Germinal center (tissue), 1 donor: Measurements from ENCODE around the gene PTPRG.

Experiments
- DNase-seq: peaks from one replicate; pipeline ENCODE4 v3.0.0; 2012; ENCODE audit warnings: mixed read lengths, low spot score

PTPRG gene

DNA sequence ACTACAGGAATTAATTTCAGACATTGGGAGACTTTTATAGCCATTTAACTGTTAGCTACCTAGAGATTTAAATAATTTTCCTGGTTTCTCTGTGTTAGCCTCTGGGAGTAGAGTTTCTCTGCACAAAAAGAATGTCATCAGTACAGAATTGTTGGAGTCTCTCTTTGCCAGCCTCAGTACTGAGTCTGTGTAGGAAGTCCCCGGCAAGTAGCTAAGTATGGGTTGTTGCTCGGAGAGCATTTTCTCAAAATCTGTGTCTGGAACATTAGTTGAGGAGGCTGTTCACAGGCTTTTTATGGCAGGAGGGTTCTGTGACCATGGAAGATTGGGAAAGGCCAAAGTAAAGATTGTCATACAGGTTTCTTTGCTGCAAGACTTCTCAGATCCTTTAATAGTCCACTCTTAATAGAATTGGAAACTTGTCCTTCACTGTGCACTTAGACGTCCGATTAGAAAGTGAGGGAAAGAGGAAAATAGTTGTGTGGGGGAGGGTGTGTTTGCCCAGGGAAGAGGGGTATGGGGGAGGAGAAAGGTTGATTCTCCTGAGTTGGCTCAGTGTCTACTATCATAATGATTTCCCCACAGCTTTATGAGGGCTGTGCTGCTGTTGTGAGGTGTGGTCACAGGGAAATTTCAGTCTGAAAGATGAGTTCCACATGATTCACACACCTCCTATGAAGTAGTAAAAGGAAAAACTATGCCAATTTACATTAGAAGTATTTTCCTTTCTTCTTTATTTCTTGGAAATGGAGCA lies 207.1 kb downstream of the PTPRG start:
- no peak for DNase-seq

DNA sequence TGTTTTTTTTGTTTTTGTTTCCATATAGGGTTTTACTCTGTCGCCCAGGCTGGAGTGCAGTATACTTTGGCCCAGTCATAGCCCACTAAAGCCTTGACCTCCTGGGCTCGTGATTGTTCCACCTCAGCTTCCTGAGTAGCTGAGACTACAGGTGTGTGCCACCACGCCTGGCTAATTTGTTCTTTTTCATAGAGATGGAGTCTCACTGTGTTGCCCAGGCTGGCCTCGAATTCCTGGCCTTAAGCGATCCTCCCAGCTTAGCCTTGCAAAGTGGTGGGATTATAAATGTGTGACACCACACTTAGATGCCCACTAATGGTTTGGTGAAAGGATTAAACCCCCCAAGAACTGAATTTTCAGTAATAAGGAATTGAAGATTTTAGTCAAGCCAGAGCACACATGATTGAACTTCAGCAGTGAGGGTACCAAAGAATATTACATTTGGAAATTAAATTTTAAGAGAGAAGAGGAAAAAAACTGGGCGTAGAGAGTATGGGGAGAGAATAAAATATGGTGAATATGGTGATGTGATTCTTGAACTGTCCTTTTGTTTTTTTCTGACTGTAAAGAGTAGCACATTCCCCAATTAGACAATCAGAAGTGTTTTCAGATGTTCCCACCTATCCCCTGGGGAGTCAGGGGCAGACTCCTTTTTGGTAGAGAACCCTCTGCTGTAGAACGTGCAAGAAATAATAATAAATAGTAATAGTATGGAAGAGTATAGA lies 208.1 kb downstream of the PTPRG start:
- DNase-seq: no peak

DNA sequence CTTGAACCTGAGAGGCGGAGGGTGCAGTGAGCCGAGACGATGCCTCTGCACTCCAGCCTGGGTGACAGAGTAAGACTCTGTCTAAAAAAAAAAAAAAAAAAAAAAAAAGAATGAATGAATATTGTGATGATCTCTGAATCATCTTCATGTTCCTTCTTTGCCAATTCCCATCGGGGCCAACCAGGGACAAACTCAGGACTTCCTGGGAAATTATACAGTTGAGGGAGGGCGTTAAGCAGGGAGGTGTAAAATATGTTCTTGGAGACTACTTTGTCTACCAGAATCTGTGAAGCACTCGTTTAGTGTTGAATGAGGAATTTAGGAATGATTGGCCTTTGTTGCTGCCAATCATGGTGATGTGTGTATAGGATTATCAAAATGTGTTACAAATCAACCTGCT lies 210.6 kb downstream of the PTPRG start:
- DNase-seq: no peak

DNA sequence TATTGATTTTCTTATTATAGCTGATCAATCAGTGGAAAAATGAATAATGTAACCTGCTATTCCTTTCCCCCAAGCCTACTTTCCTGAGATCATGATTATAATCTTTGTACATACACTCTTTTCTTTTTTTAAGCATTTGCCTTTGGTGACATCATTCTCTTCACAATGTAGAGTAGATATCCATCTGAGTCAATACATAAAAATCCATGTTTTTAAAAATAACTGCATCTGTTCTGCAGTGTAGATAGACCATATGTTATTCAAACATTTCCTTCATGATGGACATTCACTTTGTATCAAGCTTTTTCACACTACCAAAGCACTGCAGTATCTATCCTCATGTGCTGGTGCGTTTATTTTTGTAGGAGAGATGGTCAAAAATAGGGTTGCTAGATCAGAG lies 211.1 kb downstream of the PTPRG start:
- no peak for DNase-seq

DNA sequence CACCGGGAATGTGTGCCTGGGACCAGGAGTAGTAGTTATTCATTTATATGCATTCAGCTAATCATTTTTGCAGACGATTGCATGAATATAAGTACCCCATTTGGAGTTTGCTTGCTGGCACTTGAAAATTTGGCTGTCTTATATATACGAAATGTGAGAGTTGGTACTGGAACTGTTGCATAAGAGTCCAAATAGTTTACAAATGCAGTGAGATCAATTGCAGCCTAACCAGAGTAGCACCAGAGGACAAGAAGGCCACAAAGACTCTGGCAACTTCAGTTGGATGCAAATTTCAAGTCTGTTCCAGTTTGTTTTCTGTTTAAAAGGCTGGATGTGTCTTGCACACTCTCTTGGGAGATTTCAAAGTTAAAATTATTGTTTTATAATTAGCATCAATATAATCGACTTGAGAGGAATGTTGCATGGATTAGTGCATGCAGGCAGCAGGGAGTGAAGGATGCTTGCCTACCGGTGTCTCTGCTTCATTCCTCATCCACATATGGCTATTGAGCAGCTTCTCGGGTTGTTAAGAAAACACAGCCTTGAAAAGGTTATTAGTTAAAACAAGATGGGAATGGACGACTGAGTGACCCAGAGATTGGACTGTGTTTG lies 213.0 kb downstream of the PTPRG start:
- DNase-seq: no peak

DNA sequence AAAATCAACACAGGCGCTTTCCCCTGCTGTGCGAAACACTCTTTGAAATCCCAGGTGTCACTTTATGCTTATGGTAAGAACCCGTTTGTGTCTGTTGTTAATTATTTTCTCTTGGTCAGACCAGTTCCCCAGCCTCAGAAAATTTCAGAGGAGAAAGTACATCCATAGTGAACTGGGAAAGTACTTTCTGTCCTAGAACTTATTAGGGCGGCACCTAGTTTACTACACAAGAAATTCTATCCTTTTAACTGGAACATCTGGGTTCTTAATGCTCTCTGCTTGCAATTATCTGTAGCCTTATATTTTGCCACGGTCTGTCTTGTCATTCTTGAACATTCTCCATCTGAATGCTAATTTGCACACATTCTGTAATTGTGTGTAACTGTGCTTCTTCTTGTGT lies 215.0 kb downstream of the PTPRG start:
- no peak for DNase-seq

DNA sequence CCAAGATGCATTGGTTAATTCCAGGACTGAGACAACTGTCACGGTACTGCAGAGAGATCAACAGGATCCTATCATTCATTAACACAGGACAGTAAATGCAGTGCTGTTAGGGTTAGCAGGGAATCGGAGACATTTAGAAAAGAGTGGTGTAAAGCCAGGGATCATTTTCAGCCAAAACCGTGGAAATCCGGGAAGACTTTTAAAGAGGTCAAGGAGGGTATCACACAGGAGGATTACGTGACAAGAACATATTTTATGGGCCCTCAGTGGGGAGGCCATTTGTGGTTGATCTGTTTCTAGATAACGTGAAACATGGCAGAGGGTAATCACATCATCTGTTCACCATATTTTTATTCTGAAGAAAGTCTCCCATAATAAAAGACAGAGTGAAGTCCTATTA lies 216.1 kb downstream of the PTPRG start:
- DNase-seq: no peak

DNA sequence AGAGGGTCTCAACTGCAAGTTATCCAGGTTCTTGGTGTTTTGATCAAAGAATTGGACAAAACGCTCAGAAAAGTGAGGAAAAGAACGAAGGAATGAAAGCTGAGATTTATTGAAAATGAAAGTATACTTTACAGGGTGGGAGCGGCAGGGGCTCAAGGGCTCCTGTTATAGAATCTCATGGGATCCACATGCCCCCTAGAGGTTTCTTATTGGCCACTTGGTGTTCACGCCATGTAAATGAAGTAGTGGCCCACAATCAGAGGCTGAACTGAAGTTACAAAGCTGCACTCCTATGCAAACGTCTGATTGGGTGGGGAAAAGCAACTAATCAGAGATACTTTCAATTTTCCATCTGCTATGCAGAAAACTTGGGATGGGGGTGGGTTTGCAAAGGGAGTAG lies 216.7 kb downstream of the PTPRG start:
- DNase-seq: no peak

DNA sequence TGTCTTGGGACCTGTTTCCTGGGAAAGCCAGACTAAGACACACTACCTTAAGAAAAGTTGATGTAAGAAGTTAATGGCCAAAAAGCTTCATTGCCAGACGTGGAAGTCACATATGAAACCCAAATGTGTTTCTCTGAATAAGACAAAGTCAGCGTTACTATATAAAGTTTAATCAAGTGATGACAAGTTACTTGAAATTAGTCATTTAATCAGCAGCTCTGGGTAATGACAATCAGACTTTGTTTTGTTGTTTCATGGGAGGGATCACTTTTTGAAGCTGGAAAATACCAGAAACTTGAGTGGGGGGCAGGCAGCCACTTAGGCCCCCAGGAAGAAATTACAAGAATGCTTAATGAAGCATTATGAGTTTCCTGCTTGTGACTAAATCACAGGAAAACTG lies 218.6 kb downstream of the PTPRG start:
- no peak for DNase-seq

DNA sequence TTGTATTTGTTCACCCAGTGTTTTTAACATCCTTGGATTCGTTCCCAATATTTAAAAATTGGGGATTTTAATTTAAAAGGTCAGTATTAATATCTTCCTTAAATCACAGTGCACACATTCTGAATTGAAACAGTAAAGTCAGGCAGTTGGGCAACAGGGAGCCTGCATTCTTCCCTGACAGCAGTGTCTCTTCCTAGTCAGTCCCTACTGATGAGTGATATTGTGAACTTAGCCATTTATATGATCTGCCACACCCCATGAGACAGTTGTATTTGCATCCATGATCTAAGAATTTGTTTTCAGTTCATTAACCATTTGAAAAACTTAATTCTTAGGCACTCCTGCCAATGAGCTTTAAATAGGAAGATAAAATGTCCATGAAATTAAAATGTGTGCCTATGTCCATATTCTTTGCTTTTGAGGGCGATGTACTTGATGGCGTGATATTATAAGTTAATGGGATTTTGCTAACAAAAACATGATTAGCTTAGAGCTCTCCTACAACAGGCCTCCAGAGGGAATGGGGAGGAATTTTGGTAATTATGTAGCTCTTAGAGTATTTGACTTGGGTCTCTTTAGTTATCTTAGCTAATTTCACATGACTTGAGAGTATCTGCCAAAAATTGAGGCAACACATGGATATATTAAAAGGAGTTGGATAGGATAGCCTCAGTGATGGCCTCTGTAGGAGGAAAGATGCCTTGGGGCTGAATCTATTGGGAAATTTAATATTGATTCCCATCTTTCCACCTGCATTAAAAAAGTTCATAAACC lies 219.3 kb downstream of the PTPRG start:
- DNase-seq: no peak

DNA sequence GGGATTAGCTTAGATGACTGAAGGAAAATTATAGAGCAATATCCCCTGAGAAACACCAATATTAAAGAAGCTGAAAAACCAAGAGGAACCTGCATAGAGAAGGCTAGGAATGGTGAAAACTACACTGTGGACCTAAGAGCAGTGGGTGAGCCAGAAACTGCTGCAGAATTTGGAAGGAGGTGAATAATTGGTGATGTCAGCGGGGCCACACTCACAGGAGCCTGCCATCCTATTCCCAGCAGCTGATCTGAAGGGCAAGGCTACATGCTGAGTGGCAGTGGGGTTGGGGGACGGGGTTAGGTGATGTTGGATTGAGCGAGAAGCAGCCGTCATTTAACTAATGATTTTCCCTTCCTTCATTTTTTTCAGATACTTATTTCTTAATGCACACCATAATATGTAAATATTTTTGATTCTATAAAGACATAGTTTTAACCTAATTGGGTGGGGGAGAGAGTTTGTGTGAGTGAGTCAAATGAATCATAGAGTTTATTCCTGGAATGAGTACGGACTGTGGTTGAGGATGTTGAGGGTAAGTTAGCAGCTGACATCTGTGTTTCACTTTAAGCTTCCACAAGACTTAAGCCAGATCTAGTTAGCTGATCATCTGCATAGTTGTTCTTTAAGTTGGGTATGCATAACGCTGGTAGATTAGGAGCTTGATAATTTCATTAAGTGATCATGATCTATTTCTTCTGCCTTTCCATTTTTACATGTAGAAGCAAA lies 222.8 kb downstream of the PTPRG start:
- no peak for DNase-seq

DNA sequence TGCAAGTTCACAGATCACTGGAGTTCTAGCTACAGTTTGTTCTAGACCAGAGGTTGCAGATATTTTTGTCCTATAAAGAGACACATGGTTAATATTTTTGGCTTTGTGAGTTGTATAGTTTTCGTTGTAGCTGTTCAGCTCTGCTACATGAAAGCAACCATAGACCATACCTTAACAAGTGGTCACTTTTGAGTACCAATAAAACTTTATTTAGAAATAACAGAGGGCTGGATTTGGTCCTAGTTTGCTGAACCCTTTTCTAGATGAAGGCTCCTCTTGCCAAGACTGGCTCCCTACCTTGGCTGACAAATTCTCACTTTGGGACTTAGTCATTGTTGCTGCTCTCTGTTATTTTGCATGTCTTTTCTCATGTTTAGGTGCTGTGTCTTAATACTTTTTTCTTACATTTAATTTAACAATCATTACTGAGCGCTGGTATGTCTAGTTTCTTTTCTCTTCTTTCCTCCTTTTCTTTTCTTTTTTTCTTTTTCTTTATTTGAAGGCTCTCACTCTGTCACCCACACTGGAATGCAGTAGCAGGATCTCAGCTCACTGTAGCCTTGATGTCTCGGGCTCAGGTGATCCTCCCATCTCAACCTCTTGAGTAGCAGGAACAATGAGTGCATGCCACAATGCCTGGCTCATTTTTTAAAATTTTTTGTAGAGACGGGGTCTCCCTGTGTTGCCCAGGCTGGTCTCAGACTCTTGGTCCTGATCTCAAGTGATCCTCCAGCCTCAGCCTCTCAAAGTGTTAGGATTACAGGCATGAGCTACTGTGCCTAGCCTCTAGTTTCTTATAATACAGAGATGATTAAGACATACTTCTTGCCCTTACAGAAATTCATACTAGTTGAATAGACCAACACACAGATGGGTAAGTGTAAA lies 227.5 kb downstream of the PTPRG start:
- DNase-seq: no peak

DNA sequence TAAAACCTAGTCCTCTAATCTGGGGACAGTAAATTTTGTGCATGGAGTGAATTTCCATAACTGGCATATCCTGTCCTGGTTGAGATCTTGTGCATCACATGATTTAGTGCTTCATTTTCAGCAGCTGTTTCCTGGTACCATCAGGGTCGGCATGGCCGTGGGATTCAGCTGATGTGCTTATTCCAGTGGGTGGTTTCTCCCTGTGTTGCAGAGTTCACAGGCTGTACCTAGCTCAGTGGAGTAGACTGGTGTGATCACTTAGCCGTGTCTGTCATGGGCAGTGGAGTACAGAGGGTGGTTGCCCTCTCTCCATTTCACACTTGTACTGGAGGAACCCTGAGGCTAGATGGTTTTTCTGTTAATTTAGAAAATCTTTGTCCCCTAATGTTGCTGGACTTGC lies 228.5 kb downstream of the PTPRG start:
- no peak for DNase-seq

DNA sequence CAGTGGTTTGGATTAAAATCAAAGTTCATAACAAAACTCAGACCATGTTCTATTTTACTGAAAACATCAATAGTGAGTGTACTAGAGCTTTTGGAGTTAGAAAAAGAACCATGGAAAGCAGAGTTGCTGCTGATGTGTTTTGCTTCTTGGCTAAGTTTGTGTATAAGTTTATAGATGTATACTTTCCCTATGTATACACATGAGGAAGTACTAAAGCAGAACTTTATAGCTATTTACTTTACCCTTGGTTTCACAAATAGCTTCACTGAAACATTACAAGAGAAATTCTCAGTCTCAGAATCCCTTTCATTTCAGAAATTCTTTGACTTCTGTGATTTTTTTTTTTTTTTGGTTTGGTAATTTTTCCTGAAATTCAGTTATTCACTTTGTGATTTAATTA lies 229.0 kb downstream of the PTPRG start:
- DNase-seq: no peak

DNA sequence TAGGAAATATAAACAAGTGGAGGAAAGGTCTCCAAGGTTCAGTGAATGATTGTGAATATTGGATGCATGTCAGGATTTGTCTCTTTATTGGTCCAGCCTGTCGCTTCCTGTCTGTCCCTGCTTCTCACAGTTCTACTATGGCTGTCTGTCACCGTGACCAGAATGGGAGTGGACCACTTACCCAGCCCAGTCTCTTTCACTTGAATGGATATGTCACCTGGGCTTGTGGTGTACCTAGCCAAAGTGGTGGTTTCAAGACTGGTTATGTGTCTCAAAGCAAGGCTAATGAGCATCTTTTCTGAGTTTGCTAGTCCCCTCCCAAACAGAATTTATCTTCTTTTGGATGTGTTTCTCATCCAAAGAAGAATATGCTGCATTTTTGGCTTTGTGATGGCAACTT lies 231.7 kb downstream of the PTPRG start:
- DNase-seq: no peak

DNA sequence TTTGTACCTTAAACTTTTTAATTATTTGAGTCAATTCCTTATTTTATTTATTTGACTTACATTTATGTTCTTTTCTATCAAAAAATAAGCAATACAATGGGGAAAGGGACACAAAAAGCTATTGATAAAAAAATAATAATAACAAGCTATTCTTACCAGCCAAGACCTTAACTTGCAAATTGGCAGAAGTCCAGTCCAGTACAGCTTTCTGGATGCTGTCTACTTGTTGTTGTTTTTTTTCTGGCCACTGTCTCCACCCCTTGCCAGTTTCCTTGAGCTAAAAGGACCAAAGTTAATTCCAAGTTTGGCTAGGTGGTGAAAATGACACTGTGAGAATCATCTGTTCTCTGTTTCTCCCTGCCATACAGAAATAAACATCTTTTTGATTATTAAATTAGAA lies 232.2 kb downstream of the PTPRG start:
- DNase-seq: no peak

DNA sequence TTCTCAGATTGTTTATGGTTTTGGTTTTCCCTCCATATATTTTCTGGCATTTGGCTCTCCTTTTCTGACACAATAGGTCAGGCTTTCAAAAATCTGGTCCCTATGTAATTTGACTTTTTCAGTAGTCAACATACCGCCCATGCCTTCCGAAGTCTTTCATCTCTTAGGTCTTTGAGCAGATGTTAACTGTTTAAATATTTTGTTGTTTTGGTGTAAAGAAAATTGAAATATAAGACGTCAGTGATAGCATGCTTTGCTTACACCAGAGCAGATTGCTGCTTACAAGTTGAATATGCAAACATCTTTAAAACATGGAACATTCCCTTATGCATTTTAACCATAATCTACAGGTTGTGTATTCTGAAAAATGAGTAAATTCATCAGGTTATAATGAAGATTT lies 233.0 kb downstream of the PTPRG start:
- DNase-seq: no peak

DNA sequence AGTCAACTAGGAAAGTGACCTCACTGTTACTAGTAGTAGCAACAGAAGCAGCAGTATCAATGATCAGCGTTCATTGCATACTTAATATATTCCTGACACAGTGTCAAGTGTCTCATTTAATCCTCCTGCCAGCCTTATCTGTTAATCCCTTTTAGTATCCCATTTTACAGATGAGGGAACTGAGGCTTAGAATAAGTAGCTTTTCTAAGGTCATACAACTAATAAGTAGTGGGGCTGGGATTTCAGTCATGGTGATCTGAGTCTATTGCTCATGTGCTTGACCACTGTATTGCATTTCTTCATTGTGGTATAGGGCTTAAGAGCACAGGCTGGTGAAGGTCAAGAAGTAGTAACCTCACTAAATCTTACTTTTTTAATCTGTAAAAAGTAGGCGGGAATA lies 233.6 kb downstream of the PTPRG start:
- no peak for DNase-seq

DNA sequence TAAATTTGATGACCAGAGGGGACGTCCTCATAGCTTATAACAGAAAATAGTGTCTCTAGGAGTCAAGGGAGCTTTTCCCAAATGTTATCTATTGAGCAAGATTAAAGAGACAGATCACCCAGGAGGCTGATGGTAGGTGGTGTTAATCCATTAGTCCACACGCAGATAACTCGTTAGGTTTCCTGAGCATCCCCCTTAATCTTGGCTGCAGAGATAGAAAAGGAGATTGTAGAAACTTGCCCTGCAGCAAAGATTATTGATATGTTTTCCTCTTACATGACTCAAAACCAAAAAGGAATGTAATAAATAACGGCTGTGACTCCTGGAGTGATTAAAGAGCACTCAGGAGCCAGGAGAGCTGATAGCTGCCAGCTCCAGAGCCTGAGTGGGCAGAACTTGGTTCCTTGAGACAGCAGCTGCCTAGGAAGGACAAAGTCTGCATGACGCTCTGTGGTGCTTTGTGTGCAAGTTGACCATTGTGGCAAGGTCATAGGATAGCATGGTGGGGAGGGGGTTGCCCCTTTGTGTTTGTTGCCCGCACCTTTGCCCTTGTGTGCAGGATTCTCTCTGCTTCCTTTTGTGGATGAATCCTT lies 234.8 kb downstream of the PTPRG start:
- DNase-seq: no peak

DNA sequence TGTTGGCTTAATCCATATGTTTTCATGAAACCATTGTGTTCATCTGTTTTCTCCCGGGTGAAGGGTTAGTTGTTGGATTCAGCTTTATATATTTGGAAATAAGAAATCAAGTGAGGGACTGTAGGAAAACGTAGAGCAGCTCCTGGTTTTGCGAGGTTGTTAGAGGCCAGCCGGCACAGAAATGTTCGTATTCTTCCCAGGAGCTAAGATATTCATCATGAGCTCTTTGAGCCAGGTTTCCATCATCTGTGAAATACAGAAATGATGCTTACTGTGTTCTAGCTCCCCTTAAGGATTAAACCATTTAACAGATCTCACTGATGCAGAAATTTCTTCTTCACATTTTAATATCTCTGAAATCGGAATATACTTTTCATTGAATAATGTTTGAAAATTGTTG lies 235.5 kb downstream of the PTPRG start:
- DNase-seq: no peak

DNA sequence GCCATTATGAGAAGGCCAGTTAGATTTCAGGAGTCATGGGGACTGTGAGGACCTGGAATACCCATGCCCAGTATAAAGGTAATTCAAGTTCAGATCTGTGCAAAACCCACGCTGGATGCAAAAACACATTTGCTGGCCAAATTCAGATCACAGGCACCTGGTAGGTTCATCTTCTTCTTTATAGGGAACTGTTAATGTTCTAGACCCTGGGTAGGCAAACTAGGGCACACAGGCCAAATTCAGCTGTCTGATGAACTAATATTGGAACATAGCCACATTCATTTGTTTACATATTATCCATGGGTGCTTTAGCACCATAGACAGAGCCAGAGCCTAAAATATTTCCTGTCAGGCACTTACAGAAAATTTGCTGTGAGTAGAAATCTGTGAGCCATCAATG lies 241.4 kb downstream of the PTPRG start:
- DNase-seq: peak; percentile 7
